ENCODE results near the gene LRRC18. TPM values are rescaled to one million over a fixed set of nuclear protein-coding genes. Genes with fewer than 3 reads are reported as not detected.

The LRRC18 gene
- polyA plus RNA-seq, 2 of the 4 experiments (the other 2 are of a cell fraction) = not detected

- FAIRE-seq = no peak
- TF ChIP-seq NPAS2 (CRISPR knock-in tag; IDR thresholded peaks at IDR 0.05; ENCODE audit: borderline replicate concordance) (no peak), EHMT2 (IDR thresholded peaks at IDR 0.05; ENCODE audit: low read depth) (no peak), CBX2 (IDR thresholded peaks at IDR 0.05; ENCODE audit: borderline replicate concordance, low read depth) (no peak), HOXB5 (CRISPR knock-in tag; IDR thresholded peaks at IDR 0.05) (no peak), ZFP36 (IDR thresholded peaks at IDR 0.05; ENCODE audit: borderline replicate concordance, partially characterized antibody) (no peak), MYC (IDR thresholded peaks at IDR 0.05; ENCODE audit: borderline replicate concordance, low read length) (no peak), FOSB (CRISPR knock-in tag; IDR thresholded peaks at IDR 0.05) (no peak), ZSCAN20 (CRISPR knock-in tag; IDR thresholded peaks at IDR 0.05) (no peak), MAZ (IDR thresholded peaks at IDR 0.05; ENCODE audit: borderline replicate concordance, low read depth, low read length) (no peak), JUNB (IDR thresholded peaks at IDR 0.05) (no peak)
- POLR2A ChIA-PET = no interaction called here
Observed at GRCh38 chr10:48943096-48943495, 3.5 kb upstream of the LRRC18 start.

DNA sequence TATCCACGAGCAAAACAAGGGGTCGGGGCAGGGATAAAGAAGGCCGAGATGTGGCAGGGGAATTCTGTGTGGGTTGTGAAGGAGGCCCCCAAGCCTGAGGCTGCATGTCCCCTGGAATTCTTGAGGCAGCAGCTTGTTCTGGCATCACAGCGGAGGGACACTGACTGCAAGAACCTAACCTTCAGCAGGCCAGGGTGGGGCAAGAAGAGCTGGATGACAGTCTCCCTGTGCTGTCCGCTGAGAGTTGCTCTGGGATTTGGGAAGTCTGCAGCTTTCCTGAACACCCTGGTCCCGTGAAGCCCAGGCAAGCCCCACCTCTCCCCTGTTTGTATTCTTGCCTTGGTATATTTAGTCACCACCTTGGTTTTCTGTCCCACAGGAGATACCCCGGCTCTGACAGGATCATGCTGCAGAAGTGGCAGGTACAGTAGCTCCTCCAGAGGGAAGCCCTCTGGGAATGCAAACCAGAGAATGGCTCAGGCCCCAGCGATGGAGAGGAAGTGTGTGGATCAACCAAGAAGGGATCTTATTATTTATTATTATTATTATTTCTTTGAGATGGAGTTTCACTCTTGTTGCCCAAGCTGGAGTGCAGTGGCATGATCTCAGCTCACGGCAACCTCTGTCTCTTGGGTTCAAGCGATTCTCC, 1.9 kb upstream of the LRRC18 start:
- ChIA-PET POLR2A (no interaction called here), CTCF (no interaction called here)
- Histone ChIP-seq H3K4me2 (no peak overlapping the region), H3K27ac (no peak overlapping the region), H3K9me3 (no peaks in the 10 kb centered on the region), H3K4me1 (no peaks in the 10 kb centered on the region), H3K4me3 (no peak overlapping the region)
- 46% methylated on average over 10 of the region's 10 CpGs for WGBS (ENCODE audit: missing lambda C conversion rate)
- FAIRE-seq (no peak), ATAC-seq (no peak), DNase-seq (ENCODE audit: low read depth in 1 of 2, low spot score in 1 of 2) (no peak)
- no peak for TF ChIP-seq JUN (IDR thresholded peaks at IDR 0.05)
- no peak for TF ChIP-seq RARB (CRISPR knock-in tag; IDR thresholded peaks at IDR 0.05)
- TF ChIP-seq FOXS1 (CRISPR knock-in tag; IDR thresholded peaks at IDR 0.05) = no peak
- no peak for TF ChIP-seq SREBF2 (IDR thresholded peaks at IDR 0.05)
- TF ChIP-seq, protein P1, sequence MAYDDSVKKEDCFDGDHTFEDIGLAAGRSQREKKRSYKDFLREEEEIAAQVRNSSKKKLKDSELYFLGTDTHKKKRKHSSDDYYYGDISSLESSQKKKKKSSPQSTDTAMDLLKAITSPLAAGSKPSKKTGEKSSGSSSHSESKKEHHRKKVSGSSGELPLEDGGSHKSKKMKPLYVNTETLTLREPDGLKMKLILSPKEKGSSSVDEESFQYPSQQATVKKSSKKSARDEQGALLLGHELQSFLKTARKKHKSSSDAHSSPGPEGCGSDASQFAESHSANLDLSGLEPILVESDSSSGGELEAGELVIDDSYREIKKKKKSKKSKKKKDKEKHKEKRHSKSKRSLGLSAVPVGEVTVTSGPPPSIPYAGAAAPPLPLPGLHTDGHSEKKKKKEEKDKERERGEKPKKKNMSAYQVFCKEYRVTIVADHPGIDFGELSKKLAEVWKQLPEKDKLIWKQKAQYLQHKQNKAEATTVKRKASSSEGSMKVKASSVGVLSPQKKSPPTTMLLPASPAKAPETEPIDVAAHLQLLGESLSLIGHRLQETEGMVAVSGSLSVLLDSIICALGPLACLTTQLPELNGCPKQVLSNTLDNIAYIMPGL (CRISPR knock-in tag; IDR thresholded peaks at IDR 0.05; ENCODE audit: borderline replicate concordance) = no peak

More at GRCh38 chr10:48943096-48943495, 3.5 kb upstream of the LRRC18 start:
- Histone ChIP-seq H3K9me3 (no peaks in the 10 kb centered on the region), H3K4me2 (no peak overlapping the region), H3K4me3 (no peak overlapping the region), H3K4me1 (no peaks in the 10 kb centered on the region), H3K27ac (no peak overlapping the region)
- ATAC-seq (no peak), DNase-seq (ENCODE audit: low read depth in 1 of 2, low spot score in 1 of 2) (no peak)
- CTCF ChIA-PET = no interaction called here
- WGBS (ENCODE audit: missing lambda C conversion rate) = 44% methylated on average over 10 of the region's 10 CpGs

GRCh38 chr10:48940958-48941357, 1.3 kb upstream of the LRRC18 start:
- ChIA-PET CTCF (no interaction called here), POLR2A (no interaction called here)
- ATAC-seq = no peak
- TF ChIP-seq EHF (CRISPR knock-in tag; IDR thresholded peaks at IDR 0.05) = no peak
- TF ChIP-seq CHD2 (IDR thresholded peaks at IDR 0.05; ENCODE audit: low read length, partially characterized antibody) = no peak
- TF ChIP-seq ZFP36 (IDR thresholded peaks at IDR 0.05; ENCODE audit: borderline replicate concordance, partially characterized antibody) = no peak
- TF ChIP-seq ELK1 (IDR thresholded peaks at IDR 0.05; ENCODE audit: low read depth, low read length) = no peak
- TF ChIP-seq GATA3 (IDR thresholded peaks at IDR 0.05; ENCODE audit: borderline replicate concordance) = no peak
- no peak for DNase-seq (ENCODE audit: low read depth in 1 of 2, low spot score in 1 of 2)
- H3K4me1 ChIP-seq = no peaks in the 10 kb centered on the region
- no peak overlapping the region for H3K4me3 ChIP-seq
- H3K9me3 ChIP-seq = no peaks in the 10 kb centered on the region
- H3K27ac ChIP-seq = no peak overlapping the region
- FAIRE-seq = no peak
- 57% methylated on average over 7 of the region's 7 CpGs for WGBS (ENCODE audit: missing lambda C conversion rate)
- H3K4me2 ChIP-seq = no peak overlapping the region
